DMS 273 (cell line): ENCODE results near the gene KCNMA1.

Source experiments
- DNase-seq: peaks from one replicate; lab custom pipeline; 2025; ENCODE audit not compliant: unreplicated experiment; lab: John Stamatoyannopoulos, UW

The KCNMA1 gene

GRCh38 chr10:76901701-76902100 is 735.9 kb downstream of the KCNMA1 start:
- no peak for DNase-seq

DNA sequence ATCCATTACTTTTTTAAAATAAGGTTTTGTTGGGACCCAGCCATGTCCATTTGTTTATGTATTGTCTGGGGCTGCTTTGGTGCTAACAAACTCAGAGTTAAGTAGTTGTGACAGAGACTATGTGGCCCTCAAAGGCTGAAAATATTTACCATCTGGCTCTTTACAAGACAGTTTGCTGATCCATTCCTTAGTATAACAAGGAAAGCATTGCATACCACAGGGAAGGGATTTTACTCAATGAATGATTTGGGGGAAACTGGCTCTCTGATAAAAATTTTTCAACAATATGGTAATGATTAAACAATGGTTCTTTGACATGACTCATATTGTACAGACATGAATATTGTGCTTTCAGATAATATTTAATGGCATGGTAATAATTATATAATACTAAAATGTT is 738.1 kb downstream of the KCNMA1 start:
- no peak for DNase-seq

- DNase-seq = no peak
Measured at GRCh38 chr10:76892766-76893479, 744.7 kb downstream of the KCNMA1 start.

DNA sequence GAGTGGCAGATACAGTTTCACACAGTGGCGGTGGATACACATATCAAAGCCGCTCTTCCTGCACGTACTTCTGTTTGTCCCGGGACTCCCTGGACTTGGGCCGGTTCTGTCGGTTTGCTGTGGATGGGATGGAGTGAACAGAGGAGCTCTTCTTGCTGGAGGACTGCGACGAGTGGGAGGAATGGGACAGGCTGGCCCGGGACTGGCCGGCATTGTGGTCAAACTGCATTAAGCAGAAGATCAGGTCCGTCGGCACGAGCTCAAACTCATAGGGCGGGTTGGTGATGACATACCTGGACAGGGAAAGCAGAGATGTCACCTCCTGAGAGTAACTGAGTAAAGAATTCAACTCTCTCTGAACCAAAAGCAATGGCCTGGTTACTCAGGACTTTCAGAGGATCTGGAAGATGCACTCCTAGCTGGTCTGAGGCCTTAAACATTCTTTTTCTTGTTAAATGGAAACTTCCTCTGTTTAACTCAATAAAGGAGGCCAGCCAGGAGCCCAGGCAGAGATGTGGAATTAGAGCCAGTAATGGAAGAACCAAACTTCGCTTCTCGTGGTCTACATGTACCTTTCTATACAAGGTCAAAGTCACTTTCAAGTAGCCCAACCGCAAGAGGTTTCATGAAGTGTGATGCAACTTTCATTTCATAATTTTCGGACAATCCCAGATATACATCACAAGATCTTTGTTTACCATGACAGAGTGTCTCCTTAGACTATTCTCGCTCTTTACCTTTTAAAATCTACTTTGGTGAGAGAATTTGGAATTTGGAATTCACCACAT is 750.2 kb downstream of the KCNMA1 start:
- DNase-seq = no peak

DNA sequence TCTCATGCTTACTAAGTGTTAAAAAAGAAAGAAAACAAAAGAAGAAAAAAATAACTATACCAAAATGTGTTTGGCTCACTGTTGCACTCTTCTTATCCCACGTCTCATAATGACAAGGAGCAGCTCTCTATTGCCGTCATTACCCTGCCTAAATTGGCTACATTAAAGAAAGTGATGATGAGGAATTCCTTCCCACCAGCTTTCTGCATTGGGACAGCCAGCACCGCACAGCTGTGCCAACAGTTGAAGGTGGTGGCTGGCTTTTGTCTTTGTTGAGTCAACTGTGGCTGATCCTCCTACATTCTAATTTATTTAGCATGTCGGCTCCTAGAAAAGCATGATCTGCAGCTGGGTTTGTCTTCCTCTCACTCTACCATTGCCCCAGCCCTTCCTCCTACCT is 751.8 kb downstream of the KCNMA1 start:
- no peak for DNase-seq

- DNase-seq = no peak
Measured at GRCh38 chr10:76884673-76885275, 752.8 kb downstream of the KCNMA1 start.

DNA sequence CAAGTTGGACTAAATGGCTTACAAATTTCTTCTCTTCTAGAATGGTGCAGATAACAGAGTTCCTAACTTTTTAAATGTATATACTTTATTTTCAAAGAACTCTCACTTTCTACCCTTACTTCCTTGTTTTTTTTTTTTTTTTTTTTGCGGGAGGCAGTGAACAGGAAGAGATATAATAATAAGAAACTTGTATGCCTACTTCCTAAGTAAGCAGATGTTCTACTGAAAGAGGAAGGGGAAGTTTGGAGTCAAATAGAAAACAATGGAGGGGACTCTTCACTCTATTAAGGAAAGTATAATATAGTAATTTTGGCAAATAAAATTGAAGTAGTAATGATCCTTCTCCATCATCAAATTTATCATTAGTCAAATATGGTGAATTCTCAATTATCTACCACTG is 754.0 kb downstream of the KCNMA1 start:
- no peak for DNase-seq

GRCh38 chr10:76882796-76883195 is 754.8 kb downstream of the KCNMA1 start:
- no peak for DNase-seq

GRCh38 chr10:76882245-76882644 is 755.4 kb downstream of the KCNMA1 start:
- no peak for DNase-seq

- no peak for DNase-seq
Measured at GRCh38 chr10:76881477-76882220, 756.0 kb downstream of the KCNMA1 start.

- no peak for DNase-seq
Measured at GRCh38 chr10:76880931-76881330, 756.7 kb downstream of the KCNMA1 start.

GRCh38 chr10:76879116-76879913 is 758.3 kb downstream of the KCNMA1 start:
- peak; percentile 12 for DNase-seq

GRCh38 chr10:76878514-76878913 is 759.1 kb downstream of the KCNMA1 start:
- DNase-seq = no peak

DNA sequence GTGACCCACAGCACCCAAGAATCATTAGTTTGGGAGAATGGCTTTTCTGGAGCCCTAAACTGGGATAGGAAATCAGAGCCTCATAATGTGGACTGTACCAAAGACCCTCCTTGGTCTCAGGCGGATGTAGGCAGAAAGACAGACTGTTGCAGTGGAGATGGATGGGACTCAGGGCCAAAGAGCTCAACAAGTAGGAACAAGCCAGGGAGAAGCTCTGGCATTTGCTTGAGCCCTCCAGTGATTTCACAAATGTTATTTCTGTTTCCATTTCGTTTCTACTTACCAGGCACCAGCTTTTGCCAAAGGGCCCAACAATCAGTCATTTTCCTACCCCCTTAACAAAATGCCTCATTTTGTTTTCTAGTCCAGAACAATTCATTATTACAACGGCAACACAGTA is 762.7 kb downstream of the KCNMA1 start:
- no peak for DNase-seq

GRCh38 chr10:76874176-76874575 is 763.4 kb downstream of the KCNMA1 start:
- peak; percentile 6 for DNase-seq

GRCh38 chr10:76871697-76872295 is 765.8 kb downstream of the KCNMA1 start:
- no peak for DNase-seq

DNA sequence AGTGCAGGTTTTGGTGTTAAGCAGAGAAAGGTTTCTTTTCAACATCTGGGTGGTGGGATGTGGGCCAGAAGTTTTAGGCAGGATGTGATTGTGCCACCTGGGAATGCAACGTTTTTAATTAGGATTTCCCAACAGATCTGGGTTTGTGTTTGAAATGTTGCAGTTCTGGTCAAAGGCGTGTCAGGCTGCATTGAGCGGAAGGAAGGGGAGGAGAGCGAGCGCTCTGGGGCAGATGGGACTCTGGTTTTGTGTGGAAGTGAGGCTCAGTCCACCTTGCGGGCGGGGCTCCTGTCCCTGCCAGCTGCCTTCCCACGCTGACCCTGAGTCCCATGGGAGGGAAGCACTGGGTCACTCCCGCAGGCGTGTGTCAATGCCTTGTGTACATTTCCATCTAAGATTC is 767.7 kb downstream of the KCNMA1 start:
- peak; percentile 21 for DNase-seq

DNA sequence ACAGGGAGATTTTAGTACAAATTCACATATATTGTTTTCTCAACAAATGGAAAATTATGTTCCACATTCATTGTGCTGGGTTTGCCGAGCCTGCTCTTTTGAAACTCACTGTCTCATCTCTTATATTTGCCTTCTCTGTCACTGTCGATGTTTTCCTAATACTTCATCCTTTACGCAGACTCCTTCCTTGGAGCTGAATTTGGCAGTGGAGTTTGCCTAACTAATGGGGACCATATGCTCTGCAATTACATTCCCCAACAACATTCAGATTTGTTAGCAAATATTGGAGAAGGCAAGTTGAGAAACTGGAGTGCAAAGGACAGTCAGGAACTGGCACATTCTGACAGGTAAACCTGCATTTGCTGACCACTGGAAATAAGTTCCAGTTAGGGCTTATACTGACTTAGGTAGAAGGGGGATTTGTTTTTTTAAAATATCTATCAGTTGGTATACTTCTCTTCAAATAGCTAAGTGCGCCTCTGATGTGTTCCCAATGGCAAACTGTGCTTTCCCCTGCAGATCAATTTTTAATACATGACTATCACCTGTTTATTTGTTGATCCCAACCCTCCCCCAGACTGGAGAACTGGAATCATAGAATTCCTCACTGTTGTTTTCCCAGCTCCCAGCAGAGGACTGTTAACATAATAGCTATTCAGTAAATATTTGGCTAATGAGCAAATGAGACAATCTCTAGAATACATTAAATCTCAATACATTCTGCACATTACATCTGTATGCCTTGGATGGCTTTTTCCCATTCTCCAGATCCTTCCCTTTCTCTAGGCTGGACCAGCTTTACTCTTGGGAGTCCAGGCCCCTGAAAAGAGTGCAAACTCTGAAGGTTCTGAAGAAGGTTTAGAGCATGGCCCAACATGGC is 769.3 kb downstream of the KCNMA1 start:
- peak; percentile 63 for DNase-seq
